Gastroesophageal sphincter (tissue), 3 donors: ENCODE data around the gene CAMKK1.

Source experiments
- CTCF ChIP-seq, 4 experiments: fragments of 200-600 bp in 2 of 4; fragments of 450-650 bp in 2 of 4; sonication (generic) in 1 of 4; IDR thresholded peaks; one replicate each; pipeline ENCODE4 v1.5.1; 2017 to 2019; ENCODE audit warnings: antibody characterized with exemption in 4 of 4, mild to moderate bottlenecking in 2 of 4, moderate library complexity in 2 of 4
- EP300 ChIP-seq: sonication (generic); formaldehyde crosslinking; IDR thresholded peaks from one replicate; pipeline ENCODE4 v1.6.1; 2017; ENCODE audit warnings: antibody characterized with exemption, mild to moderate bottlenecking

GRCh38 chr17:3890082-3890877, 2.6 kb downstream of the CAMKK1 start:
- no peak for TF ChIP-seq CTCF (IDR thresholded peaks at IDR 0.05)
- no peak for TF ChIP-seq EP300
